Measurements from ENCODE around the gene BRD8.

The BRD8 gene

DNA sequence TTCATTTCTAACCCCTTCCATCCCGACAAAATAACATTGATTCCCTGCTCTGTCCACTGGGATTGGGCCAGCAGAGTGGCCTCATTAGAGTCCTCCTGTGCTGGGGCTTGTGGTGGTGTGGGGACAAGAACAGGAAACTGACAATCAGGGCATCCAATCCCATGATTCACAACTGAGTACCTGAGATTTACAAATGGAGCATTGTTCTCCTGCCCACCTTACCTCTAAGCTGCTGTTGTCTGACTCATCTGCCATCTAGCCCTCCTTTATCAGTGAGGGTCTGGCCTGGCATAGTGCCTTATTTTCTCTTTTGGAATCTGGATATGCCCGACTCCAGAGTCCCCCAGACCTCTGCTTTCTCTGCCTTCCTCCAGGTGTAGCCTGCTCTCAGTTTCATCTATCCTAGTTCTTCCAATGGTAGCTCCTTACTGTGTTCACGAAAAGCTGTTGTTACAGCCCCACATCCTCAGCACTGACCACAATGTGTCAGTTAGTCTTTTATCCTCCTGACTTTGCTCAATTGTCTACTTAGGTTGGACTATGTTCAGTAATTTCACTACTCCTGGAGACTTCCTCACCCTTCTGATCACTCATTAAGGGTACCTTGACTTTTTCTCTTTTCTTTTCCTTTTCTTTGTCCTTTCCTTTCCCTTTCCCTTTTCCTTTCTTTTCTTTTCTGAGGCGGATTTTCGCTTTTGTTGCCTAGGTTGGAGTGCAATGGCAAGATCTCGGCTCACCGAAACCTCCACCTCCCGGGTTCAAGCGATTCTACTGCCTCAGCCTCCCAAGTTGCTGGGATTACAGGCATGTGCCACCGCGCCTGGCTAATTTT, 81.2 kb downstream of the BRD8 start:
- DNase-seq (ENCODE audit: low read depth), result no peak

DNA sequence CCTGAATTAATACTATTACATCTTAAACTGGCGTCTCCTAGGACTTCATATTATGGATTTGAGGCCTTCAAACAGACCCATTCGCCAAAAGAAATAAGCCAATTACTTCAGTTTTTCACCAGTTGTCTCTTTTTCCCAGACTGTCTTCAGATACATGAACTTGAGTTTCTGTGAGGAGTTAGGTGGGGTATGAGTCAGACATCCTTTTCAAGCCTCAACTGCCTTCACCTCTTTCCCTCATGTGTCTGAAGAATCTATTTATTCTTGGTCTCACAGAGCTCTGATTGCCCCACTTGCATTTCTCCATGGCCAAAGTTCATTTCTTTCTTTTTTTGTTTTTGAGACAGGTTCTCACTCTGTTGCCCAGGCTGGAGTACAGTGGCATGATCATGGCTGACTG, 82.1 kb downstream of the BRD8 start:
- no peak for DNase-seq (ENCODE audit: low read depth)

DNA sequence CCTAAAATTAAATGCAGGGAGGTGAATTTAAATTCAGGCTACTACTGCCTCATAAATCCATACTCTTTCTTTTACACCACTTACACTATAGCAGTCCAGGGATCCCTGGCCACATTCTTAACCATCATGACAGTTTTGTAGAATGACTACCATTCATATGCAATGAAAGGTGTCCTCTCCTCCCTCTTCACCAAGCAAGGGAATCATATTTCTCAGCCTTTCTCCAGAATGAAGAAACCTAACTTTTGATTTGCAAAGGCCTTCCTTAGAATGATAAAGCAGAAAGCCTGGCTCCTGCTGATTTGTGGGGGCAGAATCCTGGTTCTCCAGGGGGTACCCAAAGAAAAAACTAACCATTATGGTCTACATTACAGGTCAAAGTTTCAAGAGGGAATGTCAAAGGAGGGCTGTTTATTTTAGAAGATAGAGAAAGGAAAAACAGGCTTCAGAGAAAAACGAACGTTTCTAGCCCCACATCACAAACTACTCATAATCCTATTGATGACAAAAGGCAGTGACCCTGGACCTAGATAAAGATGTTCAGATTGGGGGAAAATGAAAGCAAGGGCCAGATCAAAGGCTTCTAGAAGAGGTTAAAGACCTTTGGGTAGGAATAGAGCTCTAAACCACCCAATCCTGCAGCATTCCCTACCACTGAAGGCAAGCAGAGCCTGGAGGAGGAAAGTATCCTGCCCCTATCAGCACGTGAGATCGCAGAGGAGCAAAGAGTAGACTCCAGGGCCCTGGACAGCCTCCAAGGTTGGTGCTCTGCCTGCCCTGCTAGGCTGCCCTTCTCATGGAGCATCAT, 83.1 kb downstream of the BRD8 start:
- no peak for DNase-seq (ENCODE audit: low read depth)

DNA sequence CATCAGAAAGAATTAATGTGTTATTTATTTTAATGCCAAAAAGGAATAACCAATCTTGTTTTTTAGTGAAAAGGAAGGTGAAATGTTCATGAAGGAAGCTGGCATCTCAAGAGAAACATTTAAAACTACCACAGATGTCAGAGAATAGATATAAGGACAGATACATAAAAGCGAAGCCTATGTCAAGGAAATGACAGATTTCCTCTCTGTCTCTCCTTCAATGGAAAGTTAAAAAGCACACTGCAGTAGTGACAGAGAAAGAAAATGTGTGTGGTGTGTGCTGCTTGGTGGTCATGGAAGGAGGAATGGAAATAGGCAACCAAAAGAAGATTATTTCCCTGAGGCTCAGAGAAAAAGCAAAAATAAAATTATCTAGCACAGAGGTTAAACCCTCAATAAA, 85.4 kb downstream of the BRD8 start:
- no peak for DNase-seq (ENCODE audit: low read depth)

DNA sequence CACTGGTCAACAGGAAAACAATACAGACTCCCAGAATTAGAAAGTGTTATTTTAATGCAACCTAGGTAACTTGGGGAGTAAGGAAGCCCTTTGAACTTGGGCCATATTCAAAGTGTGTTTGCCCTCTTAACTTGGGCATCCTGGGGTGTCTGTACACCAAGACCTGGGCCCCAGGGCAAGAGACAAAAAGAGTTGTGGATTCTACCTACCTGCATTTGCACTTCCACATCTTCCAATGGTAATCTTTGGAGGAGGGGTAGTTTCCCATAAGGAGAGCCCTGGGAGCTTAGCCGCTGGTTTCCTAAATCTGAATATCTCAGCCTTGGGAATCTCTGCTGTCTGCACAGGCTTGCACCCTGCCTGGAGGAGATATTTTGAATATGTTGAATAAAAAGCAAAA, 86.1 kb downstream of the BRD8 start:
- DNase-seq (ENCODE audit: low read depth), result no peak

DNA sequence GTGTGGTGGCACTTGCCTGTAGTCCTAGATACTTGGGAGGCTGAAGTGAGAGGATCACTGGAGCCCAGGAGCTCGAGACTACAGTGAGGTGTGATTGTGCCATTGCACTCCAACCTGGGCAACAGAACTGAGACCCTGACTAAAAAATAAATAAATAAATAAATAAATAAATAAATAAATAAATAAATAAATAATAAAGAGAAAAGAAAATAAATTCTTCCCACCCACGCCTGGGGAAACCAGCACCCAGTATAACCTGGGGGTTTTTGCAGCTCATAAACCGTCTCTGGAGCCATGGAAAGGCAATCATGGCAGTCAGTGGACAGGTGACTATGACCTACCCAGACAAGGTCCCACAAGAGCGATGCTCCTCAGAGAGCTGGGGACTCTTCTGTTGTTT, 86.7 kb downstream of the BRD8 start:
- no peak for DNase-seq (ENCODE audit: low read depth)

Data from stimulated activated CD4-positive, alpha-beta T cell treated with anti-CD3 and anti-CD28 coated beads, Interleukin-2, amount 100 ng/mL, for 4 hours (primary cell).